Endothelial cell of umbilical vein (primary cell): ENCODE results near the gene ITGB3BP. TPM values are rescaled to one million over a fixed set of nuclear protein-coding genes. Genes with fewer than 3 reads are reported as not detected.

Source experiments
- BruUV-seq: library from RNA; stranded (reverse); fragments of 400-500 nt; replicated peaks from 2 replicates; lab custom pipeline; 2021; lab: Mats Ljungman, UMichigan
- CTCF ChIA-PET: fragments of 300-600, 350-600 bp; sonication (Branson Sonifier 250); formaldehyde crosslinking; loops from one replicate; lab custom pipeline; 2021; ENCODE audit warnings: antibody characterized with exemption, inconsistent platforms; lab: Charles Lee
- POLR2A ChIA-PET: fragments of 300-600, 350-600 bp; sonication (Branson Sonifier 250); formaldehyde crosslinking; loops from one replicate; lab custom pipeline; 2021; ENCODE audit warnings: antibody characterized with exemption, inconsistent platforms; lab: Charles Lee
- DNase-seq: peaks from one replicate; pipeline ENCODE4 v3.0.0-alpha.2; 2011; ENCODE audit warnings: low read depth, low spot score
- FAIRE-seq: peaks from 2 replicates; lab custom pipeline; 2011; peaks lifted over from hg19 to GRCh38; lab: Jason Lieb, UNC
- H2AFZ ChIP-seq: 2 replicates; pipeline ENCODE4 v1.6.0; 2012; ENCODE audit warnings: low read depth, low read length, control low read depth, inconsistent platforms
- H3K27ac ChIP-seq: 2 replicates; pipeline ENCODE4 v1.5.1; 2011; ENCODE audit warnings: low read depth, mild to moderate bottlenecking, control low read depth, low read length, moderate library complexity; ENCODE audit not compliant: insufficient read depth
- H3K27me3 ChIP-seq, 2 experiments: 2 replicates each; pipeline versions ENCODE4 v1.6.0 to v1.6.1; 2011; ENCODE audit warnings: low read length in 2 of 2, mixed read lengths in 1 of 2; ENCODE audit not compliant: control insufficient read depth in 2 of 2, insufficient read depth in 2 of 2
- H3K36me3 ChIP-seq, 2 experiments: 2 replicates in 1 of 2; 3 replicates in 1 of 2; pipeline ENCODE4 v1.5.1; 2011; ENCODE audit warnings: low read length in 2 of 2, mild to moderate bottlenecking in 1 of 2, moderate library complexity in 1 of 2; ENCODE audit not compliant: control insufficient read depth in 2 of 2, insufficient read depth in 2 of 2; ENCODE audit errors: extremely low read depth in 1 of 2
- H3K4me1 ChIP-seq: 3 replicates; pipeline ENCODE4 v1.5.1; 2011; ENCODE audit warnings: mild to moderate bottlenecking, low read length; ENCODE audit not compliant: control insufficient read depth, insufficient read depth; ENCODE audit errors: extremely low read depth
- H3K4me2 ChIP-seq: 2 replicates; pipeline ENCODE4 v1.6.1; 2011; ENCODE audit warnings: low read length, control low read depth, mixed read lengths; ENCODE audit not compliant: insufficient read depth
- H3K4me3 ChIP-seq, 3 experiments: fragments of 200-600 bp in 1 of 3; sonication (generic), shearing (Covaris generic) in 1 of 3; replicated peaks in 1 of 3; 2 replicates each; pipeline ENCODE4 v1.5.1; 2011 to 2016; ENCODE audit warnings: control low read depth in 3 of 3, low read length in 3 of 3, mild to moderate bottlenecking in 2 of 3, inconsistent platforms in 1 of 3, low read depth in 1 of 3, moderate library complexity in 1 of 3; ENCODE audit not compliant: insufficient read depth in 1 of 3
- H3K79me2 ChIP-seq: 2 replicates; pipeline ENCODE4 v1.6.0; 2012; ENCODE audit warnings: low read length, inconsistent platforms; ENCODE audit not compliant: control insufficient read depth, insufficient read depth
- H3K9ac ChIP-seq: replicated peaks from 2 replicates; pipeline ENCODE3; 2011; ENCODE audit warnings: low read length, control low read depth; ENCODE audit not compliant: insufficient read depth; ENCODE audit errors: extremely low read depth
- H3K9me1 ChIP-seq: replicated peaks from 3 replicates; pipeline ENCODE4 v1.6.0; 2011; ENCODE audit warnings: mild to moderate bottlenecking, low read length; ENCODE audit not compliant: control insufficient read depth, insufficient read depth; ENCODE audit errors: extremely low read depth
- H3K9me3 ChIP-seq: replicated peaks from 2 replicates; pipeline ENCODE4 v1.5.1; 2012; ENCODE audit warnings: low read length, inconsistent platforms; ENCODE audit not compliant: control insufficient read depth, insufficient read depth
- H4K20me1 ChIP-seq: replicated peaks from 2 replicates; pipeline ENCODE3; 2011; ENCODE audit warnings: mild to moderate bottlenecking, low read length; ENCODE audit not compliant: control insufficient read depth, insufficient read depth; ENCODE audit errors: extremely low read depth
- EZH2 ChIP-seq: IDR thresholded peaks from 2 replicates; pipeline ENCODE4 v1.6.1; 2012; ENCODE audit warnings: borderline replicate concordance, low read depth, mild to moderate bottlenecking, moderate library complexity, low read length, inconsistent platforms; ENCODE audit not compliant: severe bottlenecking
- FOS ChIP-seq: IDR thresholded peaks from 2 replicates; pipeline ENCODE4 v1.6.1; 2011; ENCODE audit warnings: mild to moderate bottlenecking, low read length, moderate library complexity, borderline replicate concordance; ENCODE audit not compliant: insufficient read depth
- GATA2 ChIP-seq: IDR thresholded peaks from 2 replicates; pipeline ENCODE4 v1.7.0; 2011; ENCODE audit warnings: low read depth, mild to moderate bottlenecking, moderate library complexity, mixed read lengths, low read length; ENCODE audit not compliant: insufficient read length, insufficient read depth
- JUN ChIP-seq: IDR thresholded peaks from 2 replicates; pipeline ENCODE4 v1.6.1; 2011; ENCODE audit warnings: borderline replicate concordance, low read depth; ENCODE audit not compliant: insufficient read length, insufficient read depth
- MYC ChIP-seq: IDR thresholded peaks from one replicate; pipeline ENCODE4 v1.6.1; 2011; ENCODE audit warnings: mild to moderate bottlenecking, low read depth, low read length
- POLR2A ChIP-seq: IDR thresholded peaks from 2 replicates; pipeline ENCODE4 v1.6.1; 2012; ENCODE audit warnings: low read depth, mild to moderate bottlenecking, control low read depth, low read length
- POLR2AphosphoS5 ChIP-seq: IDR thresholded peaks from 2 replicates; pipeline ENCODE4 v1.6.1; 2012; ENCODE audit warnings: low read depth, mild to moderate bottlenecking, control low read depth, low read length, moderate library complexity; ENCODE audit not compliant: insufficient read depth
- dilution Hi-C: fragments of 300-500 bp; cut with MboI; formaldehyde crosslinking; loops from one replicate; pipeline ENCODE4 v1.15.0; 2019; ENCODE audit warnings: low sequenced_read_pairs; ENCODE audit not compliant: extremely low pct_ligation_motif_present
- intact Hi-C: fragments of 100-400 bp; cut with micrococcal nuclease; formaldehyde crosslinking; loops from one replicate; pipeline ENCODE4 v1.10.0; 2022
- polyA plus RNA-seq, 4 experiments: library from polyadenylated mRNA; depleted of rRNA in 3 of 4; stranded (reverse) in 3 of 4; unstranded in 1 of 4; fragments of >200 nt; gene quantifications; 2 replicates each; pipeline versions ENCODE4 v1.2.1 to v1.2.3, GENCODE V29; 2011 to 2012; ENCODE audit warnings: missing spikeins in 1 of 4
- total RNA-seq: library from RNA; stranded (reverse); gene quantifications from 2 replicates; pipeline ENCODE4 v1.2.3, GENCODE V29; 2021
- TF ChIP-seq, protein P1 (sequence below), 2 donors: IDR thresholded peaks; 1 replicate in 1 of 2; 2 replicates in 1 of 2; pipeline ENCODE4 v1.5.1; 2011; ENCODE audit warnings: low read length in 2 of 2, mild to moderate bottlenecking in 2 of 2, moderate library complexity in 2 of 2, control low read depth in 1 of 2, inconsistent platforms in 1 of 2, low read depth in 1 of 2; ENCODE audit not compliant: insufficient read depth in 1 of 2; ENCODE audit errors: extremely low read depth in 1 of 2
- TF ChIP-seq, protein P2 (sequence below): IDR thresholded peaks from 2 replicates; pipeline ENCODE4 v1.6.1; 2011; ENCODE audit not compliant: insufficient read depth, insufficient read length

Gene ITGB3BP
- total and polyA plus RNA-seq, 2 donors (not counting 3 experiments of a cell fraction or from before 2014, with no cell fraction given): 5.3 to 24.4 TPM

DNA sequence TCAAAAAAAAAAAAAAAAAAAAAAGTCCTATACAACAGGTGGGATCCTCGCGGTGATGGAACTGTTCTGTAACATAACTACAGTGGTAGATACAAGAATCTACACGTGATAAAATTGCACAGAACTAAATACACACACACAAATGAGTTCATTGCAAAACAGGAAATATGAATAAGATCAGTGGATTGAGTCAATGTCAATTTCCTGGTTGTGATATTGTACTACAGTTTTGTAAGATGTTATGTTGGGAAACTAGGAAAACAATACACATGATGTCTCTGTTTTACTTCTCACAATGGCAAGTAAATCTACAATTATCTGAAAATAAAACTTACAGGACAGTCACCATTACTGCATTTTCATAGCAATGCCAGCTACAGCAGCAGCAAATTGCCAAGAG lies 59.8 kb downstream of the ITGB3BP start:
- ChIA-PET POLR2A (no interaction called here), CTCF (no interaction called here)
- FAIRE-seq (peak; percentile 94), DNase-seq (peak; percentile 87)
- no TSS peak for BruUV-seq
- Histone ChIP-seq H4K20me1 (no peaks in the 10 kb centered on the region), H3K9me3 (peaks cover 2% of the 10 kb centered on the region), H3K27me3 (no peaks in the 10 kb centered on the region), H3K27ac (peak overlapping the region; percentile 83), H3K79me2 (no peaks in the 10 kb centered on the region), H3K4me1 (peaks cover 13% of the 10 kb centered on the region), H3K9ac (peak overlapping the region; percentile 74), H3K36me3 (no peaks in the 10 kb centered on the region), H3K4me2 (peak overlapping the region; percentile 65), H3K9me1 (no peaks in the 10 kb centered on the region), H3K4me3 (peak overlapping the region in 1 of 3 experiments; percentile 9), H2AFZ (no peak overlapping the region)
- dilution Hi-C loops (no loop called here), intact Hi-C loops (loop anchor here (2.0 kb wide), 1 partner anchor 16 kb away; no protein-coding TSS in a partner anchor)
- no peak for TF ChIP-seq EZH2
- TF ChIP-seq FOS: peak; percentile 74
- TF ChIP-seq JUN: peak; percentile 97

- H3K9ac ChIP-seq: no peak overlapping the region
- dilution Hi-C loops (no loop called here), intact Hi-C loops (loop anchor here (2.0 kb wide), 1 partner anchor 17 kb away; no protein-coding TSS in a partner anchor)
- FAIRE-seq (no peak), DNase-seq (no peak)
- H3K4me1 ChIP-seq: peaks cover 13% of the 10 kb centered on the region
- H3K79me2 ChIP-seq: no peaks in the 10 kb centered on the region
- no peaks in the 10 kb centered on the region for H3K36me3 ChIP-seq
- CTCF ChIA-PET: interaction anchor here (1.1 kb wide), 1 partner anchor 9 kb away, joined by 3 read pairs; no protein-coding TSS in a partner anchor
- BruUV-seq: no TSS peak
- no peak overlapping the region for H3K4me2 ChIP-seq
- H3K27me3 ChIP-seq: no peaks in the 10 kb centered on the region
- H4K20me1 ChIP-seq: no peaks in the 10 kb centered on the region
- peaks cover 2% of the 10 kb centered on the region for H3K9me3 ChIP-seq
- POLR2A ChIA-PET: no interaction called here
- no peaks in the 10 kb centered on the region for H3K9me1 ChIP-seq
- H2AFZ ChIP-seq: no peak overlapping the region
- H3K27ac ChIP-seq: no peak overlapping the region
- TF ChIP-seq, protein P1, sequence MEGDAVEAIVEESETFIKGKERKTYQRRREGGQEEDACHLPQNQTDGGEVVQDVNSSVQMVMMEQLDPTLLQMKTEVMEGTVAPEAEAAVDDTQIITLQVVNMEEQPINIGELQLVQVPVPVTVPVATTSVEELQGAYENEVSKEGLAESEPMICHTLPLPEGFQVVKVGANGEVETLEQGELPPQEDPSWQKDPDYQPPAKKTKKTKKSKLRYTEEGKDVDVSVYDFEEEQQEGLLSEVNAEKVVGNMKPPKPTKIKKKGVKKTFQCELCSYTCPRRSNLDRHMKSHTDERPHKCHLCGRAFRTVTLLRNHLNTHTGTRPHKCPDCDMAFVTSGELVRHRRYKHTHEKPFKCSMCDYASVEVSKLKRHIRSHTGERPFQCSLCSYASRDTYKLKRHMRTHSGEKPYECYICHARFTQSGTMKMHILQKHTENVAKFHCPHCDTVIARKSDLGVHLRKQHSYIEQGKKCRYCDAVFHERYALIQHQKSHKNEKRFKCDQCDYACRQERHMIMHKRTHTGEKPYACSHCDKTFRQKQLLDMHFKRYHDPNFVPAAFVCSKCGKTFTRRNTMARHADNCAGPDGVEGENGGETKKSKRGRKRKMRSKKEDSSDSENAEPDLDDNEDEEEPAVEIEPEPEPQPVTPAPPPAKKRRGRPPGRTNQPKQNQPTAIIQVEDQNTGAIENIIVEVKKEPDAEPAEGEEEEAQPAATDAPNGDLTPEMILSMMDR (IDR thresholded peaks at IDR 0.05; ENCODE audit: extremely low read depth in 1 of 2, insufficient read depth in 1 of 2, low read depth in 1 of 2, low read length in 2 of 2): no peak
- TF ChIP-seq GATA2 (no peak), POLR2AphosphoS5 (no peak), FOS (no peak), EZH2 (no peak), POLR2A (no peak), MYC (no peak), JUN (no peak)
- TF ChIP-seq, protein P2, sequence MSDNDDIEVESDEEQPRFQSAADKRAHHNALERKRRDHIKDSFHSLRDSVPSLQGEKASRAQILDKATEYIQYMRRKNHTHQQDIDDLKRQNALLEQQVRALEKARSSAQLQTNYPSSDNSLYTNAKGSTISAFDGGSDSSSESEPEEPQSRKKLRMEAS: no peak
- H3K4me3 ChIP-seq: no peak overlapping the region
Measured at GRCh38 chr1:63461661-63462230, 61.3 kb downstream of the ITGB3BP start.
